Body of pancreas (tissue), 4 donors: ENCODE measurements around the gene BTBD9. TPM values are rescaled to one million over a fixed set of nuclear protein-coding genes. Genes with fewer than 3 reads are reported as not detected.

Source experiments
- ATAC-seq: fragments of 150-250 bp; one replicate; pipeline ENCODE4 v1.9.1; 2016
- DNase-seq, 4 donors: peaks; one replicate each; pipeline ENCODE4 v3.0.0-alpha.2; 2019
- H3K27ac ChIP-seq, 4 donors: fragments of 200-600 bp; sonication (generic); 1 replicate in 3 of 4; 2 replicates in 1 of 4; pipeline versions ENCODE4 v1.5.1 to v1.6.1; 2016 to 2019; ENCODE audit warnings: mild to moderate bottlenecking in 1 of 4, mixed read lengths in 1 of 4, moderate library complexity in 1 of 4
- H3K27me3 ChIP-seq, 2 donors: fragments of 200-600 bp; sonication (generic); one replicate each; pipeline ENCODE4 v1.6.0; 2016; ENCODE audit warnings: mild to moderate bottlenecking in 1 of 2
- H3K36me3 ChIP-seq, 2 donors: fragments of 200-600 bp; sonication (generic); replicated peaks in 1 of 2; 2 replicates each; pipeline ENCODE4 v1.5.1; 2016; ENCODE audit warnings: low read depth in 2 of 2; ENCODE audit not compliant: insufficient read depth in 1 of 2
- H3K4me1 ChIP-seq: fragments of 200-600 bp; sonication (generic); one replicate; pipeline ENCODE4 v1.6.0; 2016
- H3K4me3 ChIP-seq, 2 donors: fragments of 200-600 bp; sonication (generic); 1 replicate in 1 of 2; 2 replicates in 1 of 2; pipeline ENCODE4 v1.5.1; 2016 to 2019
- H3K9me3 ChIP-seq, 3 donors: fragments of 200-600 bp; sonication (generic); 1 replicate in 2 of 3; 2 replicates in 1 of 3; pipeline ENCODE4 v1.5.1; 2016
- CTCF ChIP-seq, 7 experiments: fragments of 450-650 bp in 4 of 7; fragments of 200-600 bp in 3 of 7; sonication (generic) in 3 of 7; IDR thresholded peaks; one replicate each; pipeline ENCODE4 v1.5.1; 2016 to 2019; ENCODE audit warnings: antibody characterized with exemption in 7 of 7
- POLR2A ChIP-seq, 3 donors: fragments of 450-650 bp; IDR thresholded peaks; one replicate each; pipeline ENCODE4 v1.6.1; 2016; ENCODE audit warnings: antibody characterized with exemption in 3 of 3, mild to moderate bottlenecking in 2 of 3
- WGBS, 2 donors: methylation state at CpG; one replicate each; pipeline ENCODE4 v1.1.5; 2017; 5-methylcytosine and 5-hydroxymethylcytosine counted together
- intact Hi-C: fragments of 100-400 bp; cut with DNase I; formaldehyde crosslinking; loops from one replicate; pipeline ENCODE4 v1.15.1; 2023
- total RNA-seq, 2 donors: library from RNA; depleted of rRNA; stranded (reverse); fragments of >200 nt; gene quantifications; one replicate each; pipeline ENCODE4 v1.1.0, GENCODE V29; 2016

Gene BTBD9
- total RNA-seq, 2 donors from 2014 or later, result 11.9 to 29.3 TPM

GRCh38 chr6:38443352-38444144, 196.2 kb downstream of the BTBD9 start:
- Histone ChIP-seq H3K4me3 (no peak overlapping the region), H3K4me1 (no peaks in the 10 kb centered on the region), H3K27ac (no peak overlapping the region), H3K36me3 (no peaks in the 10 kb centered on the region), H3K9me3 (no peaks in the 10 kb centered on the region), H3K27me3 (no peaks in the 10 kb centered on the region)
- no peak for TF ChIP-seq POLR2A (IDR thresholded peaks at IDR 0.05)
- TF ChIP-seq CTCF (IDR thresholded peaks at IDR 0.05), result no peak
- ATAC-seq (no peak), DNase-seq (peak in 1 of 4 donors; percentile 2)
- 59 to 84% methylated on average over 6 of the region's 6 CpGs for WGBS, 2 donors
- intact Hi-C loops, result no loop called here

GRCh38 chr6:38438097-38438496, 201.6 kb downstream of the BTBD9 start:
- no peak overlapping the region for H3K4me3 ChIP-seq
- no peak overlapping the region for H3K27ac ChIP-seq
- 59 to 84% methylated on average over 1 of the region's 1 CpG for WGBS, 2 donors
- H3K4me1 ChIP-seq, result no peaks in the 10 kb centered on the region
- no peak for DNase-seq
- no peaks in the 10 kb centered on the region for H3K9me3 ChIP-seq
- H3K27me3 ChIP-seq, result no peaks in the 10 kb centered on the region
- ATAC-seq, result no peak
- intact Hi-C loops, result no loop called here
- no peaks in the 10 kb centered on the region for H3K36me3 ChIP-seq
- no peak for TF ChIP-seq CTCF (IDR thresholded peaks at IDR 0.05)
- no peak for TF ChIP-seq POLR2A (IDR thresholded peaks at IDR 0.05)

GRCh38 chr6:38436726-38437465, 202.8 kb downstream of the BTBD9 start:
- H3K27ac ChIP-seq, result no peak overlapping the region
- DNase-seq (no peak), ATAC-seq (no peak)
- H3K36me3 ChIP-seq, result no peaks in the 10 kb centered on the region
- no peaks in the 10 kb centered on the region for H3K27me3 ChIP-seq
- WGBS, 2 donors, result 81 to 87% methylated on average over 10 of the region's 10 CpGs
- H3K4me3 ChIP-seq, result no peak overlapping the region
- intact Hi-C loops, result no loop called here
- TF ChIP-seq POLR2A (IDR thresholded peaks at IDR 0.05) (no peak), CTCF (IDR thresholded peaks at IDR 0.05) (no peak)
- no peaks in the 10 kb centered on the region for H3K4me1 ChIP-seq
- no peaks in the 10 kb centered on the region for H3K9me3 ChIP-seq

GRCh38 chr6:38435330-38435729, 204.4 kb downstream of the BTBD9 start:
- Histone ChIP-seq H3K4me1 (no peaks in the 10 kb centered on the region), H3K4me3 (no peak overlapping the region), H3K27ac (no peak overlapping the region), H3K9me3 (no peaks in the 10 kb centered on the region), H3K36me3 (no peaks in the 10 kb centered on the region), H3K27me3 (no peaks in the 10 kb centered on the region)
- TF ChIP-seq POLR2A (IDR thresholded peaks at IDR 0.05) (no peak), CTCF (IDR thresholded peaks at IDR 0.05) (no peak)
- intact Hi-C loops, result no loop called here
- DNase-seq (no peak), ATAC-seq (no peak)
- 95 to 99% methylated on average over 5 of the region's 5 CpGs for WGBS, 2 donors
